ENCODE data around the gene MGMT. TPM values are rescaled to one million over a fixed set of nuclear protein-coding genes. Genes with fewer than 3 reads are reported as not detected.

The MGMT gene
- total and polyA plus RNA-seq, 7 experiments from 2014 or later = 17.6 to 37.1 (median 22.0) TPM

GRCh38 chr10:129521161-129522025 is 54.4 kb downstream of the MGMT start:
- ATAC-seq (no peak), DNase-seq (no peak)
- peaks cover 0 to 12% (median 0%) of the 10 kb centered on the region in 3 experiments for H3K9me3 ChIP-seq (ENCODE audit: control insufficient read depth in 2 of 3, low read length in 3 of 3)
- no peaks in the 10 kb centered on the region for H3K27me3 ChIP-seq (ENCODE audit: control insufficient read depth in 2 of 2, insufficient read depth in 2 of 2, low read length in 2 of 2)
- H3K4me3 ChIP-seq (ENCODE audit: low read length) = no peak overlapping the region
- POLR2A ChIA-PET = no interaction called here
- H3K4me1 ChIP-seq (ENCODE audit: control insufficient read depth in 2 of 2, insufficient read depth in 2 of 2, low read length in 2 of 2) = no peaks in the 10 kb centered on the region
- Mint-ChIP-seq H3K9me3 (peaks cover 0 to 21% (median 2%) of the 10 kb centered on the region in 11 donors), H3K4me3 (no peak overlapping the region), H3K36me3 (peaks cover under 1 to 37% (median 11%) of the 10 kb centered on the region in 5 donors), H3K27me3 (no peaks in the 10 kb centered on the region), H3K4me1 (peaks cover 0 to 18% (median 4%) of the 10 kb centered on the region in 7 donors), H3K27ac (no peak overlapping the region)
- H3K36me3 ChIP-seq (ENCODE audit: control insufficient read depth in 2 of 3, insufficient read depth in 3 of 3, low read length in 3 of 3) = peaks cover 0 to 5% (median 0%) of the 10 kb centered on the region in 3 experiments
- CTCF ChIA-PET = no interaction called here
- H3K27ac ChIP-seq (ENCODE audit: low read depth, low read length) = no peak overlapping the region
- intact Hi-C loops (cut with micrococcal nuclease) = no loop called here

GRCh38 chr10:129522041-129522585 is 55.1 kb downstream of the MGMT start:
- peaks cover 0 to 12% (median 0%) of the 10 kb centered on the region in 3 experiments for H3K9me3 ChIP-seq (ENCODE audit: control insufficient read depth in 2 of 3, low read length in 3 of 3)
- Mint-ChIP-seq H3K36me3 (peaks cover 3 to 44% (median 18%) of the 10 kb centered on the region in 5 donors), H3K27me3 (no peaks in the 10 kb centered on the region), H3K4me3 (no peak overlapping the region), H3K4me1 (peaks cover 0 to 15% (median 4%) of the 10 kb centered on the region in 7 donors), H3K27ac (no peak overlapping the region), H3K9me3 (peaks cover 0 to 20% (median 2%) of the 10 kb centered on the region in 11 donors)
- ATAC-seq (no peak), DNase-seq (no peak)
- no peak overlapping the region for H3K27ac ChIP-seq (ENCODE audit: low read depth, low read length)
- H3K36me3 ChIP-seq (ENCODE audit: control insufficient read depth in 2 of 3, insufficient read depth in 3 of 3, low read length in 3 of 3) = peaks cover 0 to 5% (median 0%) of the 10 kb centered on the region in 3 experiments
- ChIA-PET CTCF (no interaction called here), POLR2A (no interaction called here)
- H3K27me3 ChIP-seq (ENCODE audit: control insufficient read depth in 2 of 2, insufficient read depth in 2 of 2, low read length in 2 of 2) = no peaks in the 10 kb centered on the region
- intact Hi-C loops (cut with micrococcal nuclease) = no loop called here
- H3K4me1 ChIP-seq (ENCODE audit: control insufficient read depth in 2 of 2, insufficient read depth in 2 of 2, low read length in 2 of 2) = no peaks in the 10 kb centered on the region
- H3K4me3 ChIP-seq (ENCODE audit: low read length) = no peak overlapping the region

GRCh38 chr10:129523031-129523722 is 56.1 kb downstream of the MGMT start:
- no peak overlapping the region for H3K4me3 Mint-ChIP-seq
- no peaks in the 10 kb centered on the region for H3K27me3 Mint-ChIP-seq
- ATAC-seq (no peak), DNase-seq (no peak)
- peaks cover 0 to 22% (median 6%) of the 10 kb centered on the region in 11 donors for H3K9me3 Mint-ChIP-seq
- Histone ChIP-seq H3K27ac (ENCODE audit: low read depth, low read length) (no peak overlapping the region), H3K27me3 (ENCODE audit: control insufficient read depth in 2 of 2, insufficient read depth in 2 of 2, low read length in 2 of 2) (no peaks in the 10 kb centered on the region), H3K4me3 (ENCODE audit: low read length) (no peak overlapping the region), H3K9me3 (ENCODE audit: control insufficient read depth in 2 of 3, low read length in 3 of 3) (peaks cover 0 to 12% (median 0%) of the 10 kb centered on the region in 3 experiments), H3K4me1 (ENCODE audit: control insufficient read depth in 2 of 2, insufficient read depth in 2 of 2, low read length in 2 of 2) (no peaks in the 10 kb centered on the region), H3K36me3 (ENCODE audit: control insufficient read depth in 2 of 3, insufficient read depth in 3 of 3, low read length in 3 of 3) (peaks cover 0 to 13% (median 0%) of the 10 kb centered on the region in 3 experiments)
- H3K36me3 Mint-ChIP-seq = peaks cover 8 to 55% (median 28%) of the 10 kb centered on the region in 5 donors
- peaks cover 0 to 19% (median 4%) of the 10 kb centered on the region in 7 donors for H3K4me1 Mint-ChIP-seq
- ChIA-PET POLR2A (no interaction called here), CTCF (no interaction called here)
- intact Hi-C loops (cut with micrococcal nuclease) = no loop called here
- no peak overlapping the region for H3K27ac Mint-ChIP-seq

- H3K4me3 Mint-ChIP-seq = no peak overlapping the region
- H3K4me1 Mint-ChIP-seq = peaks cover 0 to 19% (median 4%) of the 10 kb centered on the region in 7 donors
- ChIA-PET POLR2A (no interaction called here), CTCF (no interaction called here)
- H3K9me3 ChIP-seq (ENCODE audit: control insufficient read depth in 2 of 3, low read length in 3 of 3) = peaks cover 0 to 12% (median 0%) of the 10 kb centered on the region in 3 experiments
- ATAC-seq (no peak), DNase-seq (no peak)
- no peak overlapping the region for H3K27ac ChIP-seq (ENCODE audit: low read depth, low read length)
- peaks cover 0 to 13% (median 0%) of the 10 kb centered on the region in 3 experiments for H3K36me3 ChIP-seq (ENCODE audit: control insufficient read depth in 2 of 3, insufficient read depth in 3 of 3, low read length in 3 of 3)
- H3K4me3 ChIP-seq (ENCODE audit: low read length) = no peak overlapping the region
- no peaks in the 10 kb centered on the region for H3K27me3 ChIP-seq (ENCODE audit: control insufficient read depth in 2 of 2, insufficient read depth in 2 of 2, low read length in 2 of 2)
- peaks cover 0 to 28% (median 7%) of the 10 kb centered on the region in 11 donors for H3K9me3 Mint-ChIP-seq
- intact Hi-C loops (cut with micrococcal nuclease) = no loop called here
- no peaks in the 10 kb centered on the region for H3K27me3 Mint-ChIP-seq
- H3K4me1 ChIP-seq (ENCODE audit: control insufficient read depth in 2 of 2, insufficient read depth in 2 of 2, low read length in 2 of 2) = no peaks in the 10 kb centered on the region
- H3K27ac Mint-ChIP-seq = no peak overlapping the region
- H3K36me3 Mint-ChIP-seq = peaks cover 9 to 62% (median 35%) of the 10 kb centered on the region in 5 donors
Observed at GRCh38 chr10:129523723-129524316, 56.8 kb downstream of the MGMT start.

GRCh38 chr10:129524936-129525335 is 57.9 kb downstream of the MGMT start:
- H3K27me3 Mint-ChIP-seq = no peaks in the 10 kb centered on the region
- CTCF ChIA-PET = no interaction called here
- H3K36me3 Mint-ChIP-seq = peaks cover 9 to 63% (median 26%) of the 10 kb centered on the region in 5 donors
- POLR2A ChIA-PET = no interaction called here
- DNase-seq = no peak
- Histone ChIP-seq H3K36me3 (ENCODE audit: control insufficient read depth in 2 of 3, insufficient read depth in 3 of 3, low read length in 3 of 3) (peaks cover 0 to 13% (median 0%) of the 10 kb centered on the region in 3 experiments), H3K4me1 (ENCODE audit: control insufficient read depth in 2 of 2, insufficient read depth in 2 of 2, low read length in 2 of 2) (no peaks in the 10 kb centered on the region), H3K4me3 (ENCODE audit: low read length) (no peak overlapping the region), H3K27me3 (ENCODE audit: control insufficient read depth in 2 of 2, insufficient read depth in 2 of 2, low read length in 2 of 2) (no peaks in the 10 kb centered on the region), H3K9me3 (ENCODE audit: control insufficient read depth in 2 of 3, low read length in 3 of 3) (peaks cover 0 to 7% (median 0%) of the 10 kb centered on the region in 3 experiments), H3K27ac (ENCODE audit: low read depth, low read length) (no peak overlapping the region)
- no peak overlapping the region for H3K27ac Mint-ChIP-seq
- intact Hi-C loops (cut with micrococcal nuclease) = no loop called here
- H3K4me3 Mint-ChIP-seq = no peak overlapping the region
- ATAC-seq = no peak
- H3K9me3 Mint-ChIP-seq = peaks cover 0 to 31% (median 7%) of the 10 kb centered on the region in 11 donors
- peaks cover 0 to 27% (median 7%) of the 10 kb centered on the region in 7 donors for H3K4me1 Mint-ChIP-seq

- DNase-seq = no peak
- no peak overlapping the region for H3K27ac ChIP-seq (ENCODE audit: low read depth, low read length)
- H3K9me3 ChIP-seq (ENCODE audit: control insufficient read depth in 2 of 3, low read length in 3 of 3) = peaks cover 0 to 2% (median 0%) of the 10 kb centered on the region in 3 experiments
- peaks cover 0 to 29% (median 8%) of the 10 kb centered on the region in 7 donors for H3K4me1 Mint-ChIP-seq
- H3K9me3 Mint-ChIP-seq = peaks cover 0 to 31% (median 7%) of the 10 kb centered on the region in 11 donors
- peaks cover 0 to 12% (median 0%) of the 10 kb centered on the region in 3 experiments for H3K36me3 ChIP-seq (ENCODE audit: control insufficient read depth in 2 of 3, insufficient read depth in 3 of 3, low read length in 3 of 3)
- intact Hi-C loops (cut with micrococcal nuclease) = no loop called here
- H3K27me3 Mint-ChIP-seq = no peaks in the 10 kb centered on the region
- H3K27ac Mint-ChIP-seq = no peak overlapping the region
- peaks cover 9 to 67% (median 26%) of the 10 kb centered on the region in 5 donors for H3K36me3 Mint-ChIP-seq
- H3K4me1 ChIP-seq (ENCODE audit: control insufficient read depth in 2 of 2, insufficient read depth in 2 of 2, low read length in 2 of 2) = no peaks in the 10 kb centered on the region
- H3K4me3 ChIP-seq (ENCODE audit: low read length) = no peak overlapping the region
- CTCF ChIA-PET = no interaction called here
- no peaks in the 10 kb centered on the region for H3K27me3 ChIP-seq (ENCODE audit: control insufficient read depth in 2 of 2, insufficient read depth in 2 of 2, low read length in 2 of 2)
- POLR2A ChIA-PET = no interaction called here
- ATAC-seq = no peak
- peak overlapping the region in 1 of 10 donors; percentile 16 for H3K4me3 Mint-ChIP-seq
Observed at GRCh38 chr10:129525401-129525801, 58.4 kb downstream of the MGMT start.
